IMR-90 (cell line): ENCODE measurements around the gene ABCB10. TPM values are rescaled to one million over a fixed set of nuclear protein-coding genes. Genes with fewer than 3 reads are reported as not detected.

Experiments
- ATAC-seq: fragments of 200-7000 bp; cut with Tn5 transposase; 2 replicates; pipeline ENCODE4 v1.9.1; 2020; ENCODE audit warnings: low read depth, mild to moderate bottlenecking, moderate library complexity
- BruUV-seq: library from RNA; stranded (reverse); fragments of 400-500 nt; replicated peaks from 2 replicates; lab custom pipeline; 2021; lab: Mats Ljungman, UMichigan
- CTCF ChIA-PET: fragments of 300-600 bp; formaldehyde crosslinking; extraction: SDS; loops from one replicate; lab custom pipeline; 2021; ENCODE audit warnings: antibody characterized with exemption; lab: Yijun Ruan, JAX
- POLR2A ChIA-PET: fragments of 300-600 bp; sonication (Branson Sonifier 250); formaldehyde crosslinking; loops from one replicate; lab custom pipeline; 2022; ENCODE audit warnings: antibody characterized with exemption; ENCODE audit not compliant: unreplicated experiment; lab: Charles Lee
- DNase-seq: peaks from one replicate; pipeline ENCODE4 v3.0.0; 2013
- H2AFZ ChIP-seq: replicated peaks from 2 replicates; pipeline ENCODE3; 2013; ENCODE audit warnings: low read length, mild to moderate bottlenecking; ENCODE audit not compliant: poor library complexity
- H2AK5ac ChIP-seq: 2 replicates; pipeline ENCODE4 v1.6.1; 2013; ENCODE audit warnings: low read depth, low read length, inconsistent platforms
- H2AK9ac ChIP-seq: replicated peaks from 2 replicates; pipeline ENCODE3; 2013; ENCODE audit warnings: mild to moderate bottlenecking, low read depth, low read length, moderate library complexity; ENCODE audit not compliant: poor library complexity
- H2BK120ac ChIP-seq: 2 replicates; pipeline ENCODE4 v1.6.1; 2013; ENCODE audit warnings: low read depth, low read length, inconsistent platforms
- H2BK15ac ChIP-seq: 3 replicates; pipeline ENCODE4 v1.6.1; 2013; ENCODE audit warnings: low read depth, low read length, inconsistent platforms
- H2BK20ac ChIP-seq: 2 replicates; pipeline ENCODE4 v1.6.1; 2013; ENCODE audit warnings: low read depth, mild to moderate bottlenecking, inconsistent platforms, low read length, moderate library complexity
- H2BK5ac ChIP-seq: 2 replicates; pipeline ENCODE4 v1.6.1; 2013; ENCODE audit warnings: mild to moderate bottlenecking, low read depth, low read length, inconsistent platforms; ENCODE audit not compliant: poor library complexity, severe bottlenecking
- H3K14ac ChIP-seq: replicated peaks from 2 replicates; pipeline ENCODE4 v1.6.1; 2013; ENCODE audit warnings: low read depth, low read length, inconsistent platforms
- H3K18ac ChIP-seq: 2 replicates; pipeline ENCODE4 v1.6.1; 2013; ENCODE audit warnings: low read depth, low read length, control low read depth
- H3K23ac ChIP-seq: 2 replicates; pipeline ENCODE4 v1.6.1; 2013; ENCODE audit warnings: low read depth, low read length, inconsistent platforms
- H3K27ac ChIP-seq: 2 replicates; pipeline ENCODE4 v1.5.1; 2013; ENCODE audit warnings: mild to moderate bottlenecking, control low read depth, low read length; ENCODE audit not compliant: insufficient read depth
- H3K27me3 ChIP-seq: 2 replicates; pipeline ENCODE4 v1.6.1; 2013; ENCODE audit warnings: low read length; ENCODE audit not compliant: control insufficient read depth, insufficient read depth
- H3K36me3 ChIP-seq: 2 replicates; pipeline ENCODE4 v1.6.1; 2013; ENCODE audit warnings: low read length, mixed read lengths; ENCODE audit not compliant: control insufficient read depth, insufficient read depth
- H3K4ac ChIP-seq: 2 replicates; pipeline ENCODE4 v1.6.1; 2013; ENCODE audit warnings: low read depth, low read length, inconsistent platforms
- H3K4me1 ChIP-seq: 2 replicates; pipeline ENCODE4 v1.6.1; 2013; ENCODE audit warnings: low read length, mixed read lengths; ENCODE audit not compliant: control insufficient read depth, insufficient read depth
- H3K4me2 ChIP-seq: 2 replicates; pipeline ENCODE4 v1.6.1; 2013; ENCODE audit warnings: low read depth, mild to moderate bottlenecking, control low read depth, low read length, moderate library complexity
- H3K4me3 ChIP-seq: 2 replicates; pipeline ENCODE4 v1.5.1; 2013; ENCODE audit warnings: low read depth, mild to moderate bottlenecking, control low read depth, low read length, moderate library complexity; ENCODE audit not compliant: insufficient read depth
- H3K56ac ChIP-seq: 2 replicates; pipeline ENCODE4 v1.6.1; 2013; ENCODE audit warnings: low read length, inconsistent platforms; ENCODE audit not compliant: insufficient read depth; ENCODE audit errors: extremely low read depth
- H3K79me1 ChIP-seq, 2 experiments: 2 replicates each; pipeline ENCODE4 v1.6.1; 2013; ENCODE audit warnings: low read length in 2 of 2, inconsistent platforms in 1 of 2, low read depth in 1 of 2
- H3K9ac ChIP-seq: 2 replicates; pipeline ENCODE4 v1.6.1; 2013; ENCODE audit warnings: low read depth, low read length, control low read depth
- H3K9me1 ChIP-seq: 2 replicates; pipeline ENCODE4 v1.6.1; 2013; ENCODE audit warnings: low read length, inconsistent platforms; ENCODE audit not compliant: insufficient read depth
- H3K9me3 ChIP-seq: 2 replicates; pipeline ENCODE4 v1.6.1; 2013; ENCODE audit warnings: low read length; ENCODE audit not compliant: control insufficient read depth, insufficient read depth
- H4K20me1 ChIP-seq: 2 replicates; pipeline ENCODE4 v1.6.1; 2013; ENCODE audit warnings: low read length, inconsistent platforms; ENCODE audit not compliant: insufficient read depth
- H4K5ac ChIP-seq: 2 replicates; pipeline ENCODE4 v1.6.1; 2013; ENCODE audit warnings: mild to moderate bottlenecking, low read depth, low read length, control low read depth
- H4K8ac ChIP-seq, 2 experiments: 2 replicates each; pipeline ENCODE4 v1.6.1; 2013; ENCODE audit warnings: low read depth in 2 of 2, low read length in 2 of 2, control low read depth in 1 of 2, inconsistent platforms in 1 of 2
- H4K91ac ChIP-seq: 2 replicates; pipeline ENCODE4 v1.6.1; 2013; ENCODE audit warnings: low read depth, low read length, inconsistent platforms; ENCODE audit not compliant: insufficient read depth
- CTCF ChIP-seq: conservative IDR thresholded peaks from 2 replicates; pipeline ENCODE4 v1.5.1; 2012; ENCODE audit warnings: mild to moderate bottlenecking, low read depth, low read length, improper control_type of control experiment
- MAFK ChIP-seq: IDR thresholded peaks from 2 replicates; pipeline ENCODE4 v1.6.1; 2012; ENCODE audit warnings: low read depth, low read length, improper control_type of control experiment
- MXI1 ChIP-seq: IDR thresholded peaks from 2 replicates; pipeline ENCODE4 v1.6.1; 2012; ENCODE audit warnings: low read depth, mild to moderate bottlenecking, low read length, moderate library complexity, borderline replicate concordance
- SMC3 ChIP-seq: fragments of 150-350 bp; IDR thresholded peaks from 2 replicates; pipeline ENCODE4 v1.6.1; 2016; ENCODE audit warnings: low read depth, mild to moderate bottlenecking, antibody characterized with exemption, low read length, moderate library complexity
- WGBS, 2 experiments: methylation state at CpG; one replicate each; pipeline versions ENCODE4 v1.1.5 to v1.1.7; 2013; ENCODE audit warnings: missing lambda C conversion rate in 2 of 2; ENCODE audit not compliant: insufficient read length in 1 of 2; ENCODE audit errors: extremely low coverage in 2 of 2; 5-methylcytosine and 5-hydroxymethylcytosine counted together
- dilution Hi-C: fragments of 300-500 bp; cut with HindIII; formaldehyde crosslinking; loops from one replicate; pipeline ENCODE4 v1.14.3; 2018; ENCODE audit warnings: low sequenced_read_pairs; ENCODE audit not compliant: unreplicated experiment
- in situ Hi-C: fragments of 300-500 bp; cut with MboI; formaldehyde crosslinking; loops from 3 replicates; pipeline ENCODE4 v1.14.3; 2019; ENCODE audit warnings: low sequenced_read_pairs, inconsistent platforms, mixed read lengths
- intact Hi-C: fragments of 100-400 bp; cut with micrococcal nuclease; formaldehyde crosslinking; loops from 2 replicates; pipeline ENCODE4 v1.10.0; 2022
- polyA plus RNA-seq, 3 experiments: library from polyadenylated mRNA; depleted of rRNA; stranded (reverse); fragments of >200 nt; gene quantifications; 2 replicates each; pipeline ENCODE4 v1.2.3, GENCODE V29; 2012; ENCODE audit warnings: low replicate concordance in 1 of 3
- total RNA-seq: library from RNA; depleted of rRNA; stranded (reverse); fragments of >200 nt; gene quantifications from 2 replicates; pipeline ENCODE4 v1.2.3, GENCODE V29; 2012

ABCB10 gene
- total and polyA plus RNA-seq, 2 of the 4 experiments (the other 2 are of a cell fraction), result 6.5 to 10.9 TPM

- peak; percentile 33 for ATAC-seq
- no peak for DNase-seq
- H3K27me3 ChIP-seq, result no peaks in the 10 kb centered on the region
- in situ Hi-C loops (loop anchor here (5.0 kb wide), 1 partner anchor 69 kb away; the partner anchor contains the start of genes TAF5L and URB2), dilution Hi-C loops (no loop called here), intact Hi-C loops (loop anchor here (2.0 kb wide), 1 partner anchor 511 kb away; no protein-coding TSS in a partner anchor)
- peak overlapping the region; percentile 68 for H2AK9ac ChIP-seq
- TF ChIP-seq MXI1 (0 out of 2 replicates have a peak, but pooled peaks have one; percentile 12), CTCF (0 out of 2 replicates have a peak, but pooled peaks have one; percentile 22), MAFK (no peak), SMC3 (no peak)
- WGBS, 2 experiments, result 0% methylated on average over 24 of the region's 59 CpGs; no CpG with 5 or more reads in 1 of the 2 experiments
- peak overlapping the region; percentile 57; the same call in 1 of the 2 replicates for H3K23ac ChIP-seq
- no peaks in the 10 kb centered on the region for H3K9me3 ChIP-seq
- no peak overlapping the region for H2BK15ac ChIP-seq
- peak overlapping the region; percentile 28; the same call in 1 of the 2 replicates for H3K27ac ChIP-seq
- peak overlapping the region; percentile 99 for H2AFZ ChIP-seq
- H3K14ac ChIP-seq, result peak overlapping the region; percentile 42
- peak overlapping the region; percentile 4; the same call in 1 of the 2 replicates for H2BK120ac ChIP-seq
- peak overlapping the region; percentile 61; the same call in 1 of the 2 replicates for H3K56ac ChIP-seq
- no peak overlapping the region for H3K18ac ChIP-seq
- H4K20me1 ChIP-seq, result peaks cover 5% of the 10 kb centered on the region; the same call in 1 of the 2 replicates
- peaks cover 5% of the 10 kb centered on the region; the same call in 1 of the 2 replicates for H3K9me1 ChIP-seq
- no peak overlapping the region; a peak in 1 of 4 replicates for H4K8ac ChIP-seq
- POLR2A ChIA-PET, result interaction anchor here (1.2 kb wide), 1 partner anchor 69 kb away, joined by 3 read pairs; no protein-coding TSS in a partner anchor
- H3K4ac ChIP-seq, result peak overlapping the region; percentile 41; the same call in 1 of the 2 replicates
- peaks cover 11% of the 10 kb centered on the region for H3K4me1 ChIP-seq
- no peak overlapping the region for H2BK20ac ChIP-seq
- H3K79me1 ChIP-seq, result peaks cover 13 to 38% of the 10 kb centered on the region in 2 experiments; a peak in 3 of 4 replicates
- no TSS peak for BruUV-seq
- CTCF ChIA-PET, result interaction anchor here (0.8 to 1.7 kb wide), 6 partner anchors 10 to 663 kb away, joined by 3 to 7 read pairs (median 5); partner anchors contain the start of genes TAF5L and URB2
- no peaks in the 10 kb centered on the region for H3K36me3 ChIP-seq
- H3K4me3 ChIP-seq, result peak overlapping the region; percentile 59
- H4K5ac ChIP-seq, result peak overlapping the region; percentile 49; the same call in 1 of the 2 replicates
- H2BK5ac ChIP-seq, result peak overlapping the region; percentile 21
- H2AK5ac ChIP-seq, result no peak overlapping the region
- H4K91ac ChIP-seq, result no peak overlapping the region
- peak overlapping the region; percentile 99 for H3K4me2 ChIP-seq
- peak overlapping the region; percentile 90 for H3K9ac ChIP-seq
Observed at GRCh38 chr1:229557913-229558414, 543 bp downstream of the ABCB10 start.
